Tibial nerve (tissue), 4 donors: ENCODE data around the gene PGM5. TPM values are rescaled to one million over a fixed set of nuclear protein-coding genes. Genes with fewer than 3 reads are reported as not detected.
A peak's percentile ranks its signal among the peaks of the same experiment; 100 is the strongest.

Source experiments
- DNase-seq, 2 donors: peaks; one replicate each; pipeline ENCODE4 v3.0.0-alpha.2; 2019; ENCODE audit warnings: low spot score in 2 of 2
- H3K27ac ChIP-seq, 4 donors: fragments of 200-600 bp; sonication (generic) in 3 of 4; one replicate each; pipeline ENCODE4 v1.5.1; 2017 to 2019; ENCODE audit warnings: mild to moderate bottlenecking in 1 of 4
- H3K27me3 ChIP-seq, 2 donors: fragments of 200-600 bp; sonication (generic) in 1 of 2; one replicate each; pipeline versions ENCODE4 v1.5.1 to v1.6.0; 2017 to 2019
- H3K36me3 ChIP-seq, 3 donors: fragments of 200-600 bp; sonication (generic); one replicate each; pipeline ENCODE4 v1.5.1; 2018 to 2019
- H3K4me1 ChIP-seq, 4 donors: fragments of 200-600 bp; sonication (generic) in 3 of 4; one replicate each; pipeline ENCODE4 v1.5.1; 2017 to 2019
- H3K4me3 ChIP-seq, 4 donors: fragments of 200-600 bp; sonication (generic) in 3 of 4; one replicate each; pipeline ENCODE4 v1.5.1; 2017 to 2019; ENCODE audit warnings: mild to moderate bottlenecking in 1 of 4, moderate library complexity in 1 of 4
- H3K9me3 ChIP-seq, 4 donors: fragments of 200-600 bp; sonication (generic) in 3 of 4; one replicate each; pipeline ENCODE4 v1.5.1; 2017 to 2019
- CTCF ChIP-seq, 5 experiments: fragments of 200-600 bp in 3 of 5; fragments of 450-650 bp in 2 of 5; sonication (generic) in 3 of 5; IDR thresholded peaks; one replicate each; pipeline ENCODE4 v1.5.1; 2016 to 2019; ENCODE audit warnings: antibody characterized with exemption in 5 of 5, mild to moderate bottlenecking in 3 of 5, moderate library complexity in 2 of 5
- EP300 ChIP-seq, 2 donors: sonication (generic); formaldehyde crosslinking; IDR thresholded peaks; one replicate each; pipeline ENCODE4 v1.6.1; 2017; ENCODE audit warnings: antibody characterized with exemption in 2 of 2, mild to moderate bottlenecking in 1 of 2
- POLR2A ChIP-seq, 2 donors: fragments of 450-650 bp; IDR thresholded peaks; one replicate each; pipeline ENCODE4 v1.6.1; 2017; ENCODE audit warnings: antibody characterized with exemption in 2 of 2, mild to moderate bottlenecking in 2 of 2, moderate library complexity in 2 of 2
- WGBS, 2 donors: methylation state at CpG; one replicate each; pipeline ENCODE4 v1.1.5; 2018; 5-methylcytosine and 5-hydroxymethylcytosine counted together
- total RNA-seq, 4 donors: library from RNA; depleted of rRNA; stranded (reverse); fragments of >200 nt; gene quantifications; one replicate each; pipeline ENCODE4 v1.1.0, GENCODE V29; 2016

The PGM5 gene
- total RNA-seq, 4 donors from 2014 or later = 20.1 to 43.1 (median 27.0) TPM

- WGBS, 2 donors = 53 to 57% methylated on average over 6 of the region's 6 CpGs
- Histone ChIP-seq H3K4me1 (peaks cover 0 to 7% (median 2%) of the 10 kb centered on the region in 4 donors), H3K4me3 (no peak overlapping the region), H3K9me3 (no peaks in the 10 kb centered on the region), H3K27ac (peak overlapping the region in 3 of 4 donors; percentile 21 to 70 (median 64)), H3K36me3 (no peaks in the 10 kb centered on the region), H3K27me3 (no peaks in the 10 kb centered on the region)
- no peak for TF ChIP-seq CTCF (IDR thresholded peaks at IDR 0.05)
- peak in 1 of 2 donors; percentile 73 for TF ChIP-seq EP300 (IDR thresholded peaks at IDR 0.05)
- TF ChIP-seq POLR2A (IDR thresholded peaks at IDR 0.05) = no peak
- DNase-seq = peak in 1 of 2 donors; percentile 39
Observed at GRCh38 chr9:68546596-68547390, 190.4 kb downstream of the PGM5 start.

- Histone ChIP-seq H3K27me3 (no peaks in the 10 kb centered on the region), H3K4me1 (peaks cover 0 to 7% (median 0%) of the 10 kb centered on the region in 4 donors), H3K9me3 (no peaks in the 10 kb centered on the region), H3K36me3 (no peaks in the 10 kb centered on the region), H3K4me3 (no peak overlapping the region), H3K27ac (peak overlapping the region in 2 of 4 donors; percentile 64 to 70)
- no peak for DNase-seq
- TF ChIP-seq POLR2A (IDR thresholded peaks at IDR 0.05) (no peak), EP300 (IDR thresholded peaks at IDR 0.05) (peak in 1 of 2 donors; percentile 8)
Observed at GRCh38 chr9:68547417-68547816, 191.0 kb downstream of the PGM5 start.

GRCh38 chr9:68548241-68548640 lies 191.8 kb downstream of the PGM5 start:
- Histone ChIP-seq H3K4me3 (no peak overlapping the region), H3K27ac (peak overlapping the region in 1 of 4 donors; percentile 52), H3K4me1 (peaks cover 0 to 7% (median 0%) of the 10 kb centered on the region in 4 donors), H3K27me3 (no peaks in the 10 kb centered on the region), H3K36me3 (no peaks in the 10 kb centered on the region), H3K9me3 (no peaks in the 10 kb centered on the region)
- DNase-seq = no peak
- WGBS, 2 donors = 44 to 57% methylated on average over 3 of the region's 3 CpGs
- TF ChIP-seq POLR2A (IDR thresholded peaks at IDR 0.05) = no peak
- TF ChIP-seq EP300 (IDR thresholded peaks at IDR 0.05) = no peak
- no peak for TF ChIP-seq CTCF (IDR thresholded peaks at IDR 0.05)

- 63 to 67% methylated on average over 4 of the region's 4 CpGs for WGBS, 2 donors
- Histone ChIP-seq H3K36me3 (no peaks in the 10 kb centered on the region), H3K9me3 (no peaks in the 10 kb centered on the region), H3K4me3 (no peak overlapping the region), H3K27ac (no peak overlapping the region), H3K27me3 (no peaks in the 10 kb centered on the region), H3K4me1 (peaks cover 0 to 7% (median 0%) of the 10 kb centered on the region in 4 donors)
- TF ChIP-seq POLR2A (IDR thresholded peaks at IDR 0.05) = no peak
- no peak for TF ChIP-seq CTCF (IDR thresholded peaks at IDR 0.05)
- TF ChIP-seq EP300 (IDR thresholded peaks at IDR 0.05) = no peak
- DNase-seq = no peak
Observed at GRCh38 chr9:68551191-68551590, 194.8 kb downstream of the PGM5 start.

GRCh38 chr9:68552700-68553476 lies 196.5 kb downstream of the PGM5 start:
- TF ChIP-seq POLR2A (IDR thresholded peaks at IDR 0.05) = no peak
- no peak for TF ChIP-seq CTCF (IDR thresholded peaks at IDR 0.05)
- no peak for TF ChIP-seq EP300 (IDR thresholded peaks at IDR 0.05)
- Histone ChIP-seq H3K27ac (no peak overlapping the region), H3K4me3 (no peak overlapping the region), H3K9me3 (no peaks in the 10 kb centered on the region), H3K4me1 (no peaks in the 10 kb centered on the region), H3K27me3 (no peaks in the 10 kb centered on the region), H3K36me3 (no peaks in the 10 kb centered on the region)
- 39 to 42% methylated on average over 3 of the region's 3 CpGs for WGBS, 2 donors
- no peak for DNase-seq
